B cell (primary cell): ENCODE results near the gene WASF1.

Experiments used
- EZH2 ChIP-seq: IDR thresholded peaks from 2 replicates; pipeline ENCODE4 v1.6.1; 2012; ENCODE audit warnings: borderline replicate concordance, low read depth, mild to moderate bottlenecking, moderate library complexity, low read length; ENCODE audit not compliant: insufficient read depth, poor library complexity, severe bottlenecking
- TF ChIP-seq, protein P1 (sequence below): fragments of 200-600 bp; IDR thresholded peaks from one replicate; pipeline ENCODE4 v1.8.0; 2022; ENCODE audit warnings: antibody characterized with exemption, mild to moderate bottlenecking

DNA sequence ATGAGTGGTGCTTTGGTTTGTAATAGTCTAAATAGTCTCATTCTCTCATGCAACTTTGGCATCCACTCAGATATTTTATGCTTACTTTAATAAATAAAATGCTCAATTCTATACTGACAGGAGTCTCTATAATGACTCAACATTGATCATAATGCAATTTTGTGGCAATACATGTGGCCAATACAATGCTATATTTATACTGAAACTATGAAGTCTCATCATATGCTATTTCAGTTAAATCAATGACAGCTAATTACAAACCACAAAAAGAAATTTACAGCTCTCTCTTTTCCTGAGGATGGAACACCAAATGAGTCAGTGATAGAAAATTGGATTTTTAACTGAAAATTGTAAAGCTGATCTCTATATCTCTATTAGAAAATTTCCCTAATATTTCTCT is 77.1 kb downstream of the WASF1 start:
- TF ChIP-seq EZH2 = no peak
- TF ChIP-seq, protein P1, sequence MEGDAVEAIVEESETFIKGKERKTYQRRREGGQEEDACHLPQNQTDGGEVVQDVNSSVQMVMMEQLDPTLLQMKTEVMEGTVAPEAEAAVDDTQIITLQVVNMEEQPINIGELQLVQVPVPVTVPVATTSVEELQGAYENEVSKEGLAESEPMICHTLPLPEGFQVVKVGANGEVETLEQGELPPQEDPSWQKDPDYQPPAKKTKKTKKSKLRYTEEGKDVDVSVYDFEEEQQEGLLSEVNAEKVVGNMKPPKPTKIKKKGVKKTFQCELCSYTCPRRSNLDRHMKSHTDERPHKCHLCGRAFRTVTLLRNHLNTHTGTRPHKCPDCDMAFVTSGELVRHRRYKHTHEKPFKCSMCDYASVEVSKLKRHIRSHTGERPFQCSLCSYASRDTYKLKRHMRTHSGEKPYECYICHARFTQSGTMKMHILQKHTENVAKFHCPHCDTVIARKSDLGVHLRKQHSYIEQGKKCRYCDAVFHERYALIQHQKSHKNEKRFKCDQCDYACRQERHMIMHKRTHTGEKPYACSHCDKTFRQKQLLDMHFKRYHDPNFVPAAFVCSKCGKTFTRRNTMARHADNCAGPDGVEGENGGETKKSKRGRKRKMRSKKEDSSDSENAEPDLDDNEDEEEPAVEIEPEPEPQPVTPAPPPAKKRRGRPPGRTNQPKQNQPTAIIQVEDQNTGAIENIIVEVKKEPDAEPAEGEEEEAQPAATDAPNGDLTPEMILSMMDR = no peak
